Measurements from ENCODE around the gene EPB41L3. TPM values are rescaled to one million over a fixed set of nuclear protein-coding genes. Genes with fewer than 3 reads are reported as not detected.
A peak's percentile ranks its signal among the peaks of the same experiment; 100 is the strongest.
"Not testable (repeated sequence)": the region's sequence is repeated elsewhere in the genome, so short reads cannot be mapped to it uniquely, and the experiment has no call there.

EPB41L3 gene
- total RNA-seq, 1 experiment from 2014 or later, result 198 TPM

DNA sequence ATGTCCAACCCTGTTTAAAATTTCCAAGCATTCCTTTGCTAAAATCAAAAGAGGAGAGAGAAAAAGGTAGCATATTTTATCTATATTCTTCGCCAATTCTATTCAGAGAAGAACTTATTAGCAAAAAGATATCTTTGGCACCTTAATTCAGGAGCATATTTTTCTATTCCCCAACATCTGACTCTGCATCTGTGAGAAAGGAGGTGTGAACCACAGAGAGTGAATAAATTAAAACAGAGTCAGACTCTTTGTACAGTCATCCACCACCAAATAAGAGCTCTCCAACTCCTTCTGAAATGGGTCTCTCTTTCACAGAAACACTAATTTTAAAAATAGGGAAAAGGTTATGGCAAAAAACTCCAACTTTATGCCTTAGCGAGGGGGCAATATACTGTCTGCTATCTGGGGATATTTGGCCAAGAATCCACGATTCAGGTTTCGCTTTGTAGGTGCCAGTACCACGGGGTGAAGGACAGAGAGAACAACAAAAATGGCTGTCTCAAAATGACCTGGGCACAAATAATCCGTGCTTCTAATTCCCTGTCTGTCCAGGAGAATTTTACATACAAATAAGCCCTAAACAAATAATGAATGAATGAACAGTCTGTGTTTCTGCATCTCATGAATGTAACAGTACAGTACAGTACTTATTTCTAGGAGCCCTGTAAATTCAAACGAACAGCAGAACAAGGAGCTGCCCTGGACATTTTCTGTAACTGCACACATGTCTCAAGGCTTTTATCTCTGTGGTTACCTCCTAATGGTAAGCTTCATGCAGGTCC lies 43.4 kb downstream of the EPB41L3 start:
- no peak for DNase-seq (ENCODE audit: low read depth)

DNA sequence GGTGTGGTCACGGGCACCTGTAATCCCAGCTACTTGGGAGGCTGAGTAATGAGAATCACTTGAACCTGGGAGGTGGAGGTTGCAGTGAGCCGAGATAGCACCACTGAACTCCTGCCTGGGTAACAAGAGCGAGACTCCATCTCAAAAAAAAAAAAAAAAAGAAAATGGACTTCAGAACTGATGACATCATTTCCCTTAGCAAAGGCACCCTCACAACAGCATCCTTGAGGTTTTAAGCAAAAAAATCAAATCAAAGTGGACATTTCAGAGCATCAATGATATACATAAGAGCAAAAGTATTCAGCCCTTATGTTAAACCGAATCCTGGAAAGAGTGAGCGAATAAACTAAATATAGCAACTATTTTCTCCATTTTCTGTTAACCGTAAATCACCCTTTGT lies 45.3 kb downstream of the EPB41L3 start:
- no peak for DNase-seq (ENCODE audit: low read depth)

DNA sequence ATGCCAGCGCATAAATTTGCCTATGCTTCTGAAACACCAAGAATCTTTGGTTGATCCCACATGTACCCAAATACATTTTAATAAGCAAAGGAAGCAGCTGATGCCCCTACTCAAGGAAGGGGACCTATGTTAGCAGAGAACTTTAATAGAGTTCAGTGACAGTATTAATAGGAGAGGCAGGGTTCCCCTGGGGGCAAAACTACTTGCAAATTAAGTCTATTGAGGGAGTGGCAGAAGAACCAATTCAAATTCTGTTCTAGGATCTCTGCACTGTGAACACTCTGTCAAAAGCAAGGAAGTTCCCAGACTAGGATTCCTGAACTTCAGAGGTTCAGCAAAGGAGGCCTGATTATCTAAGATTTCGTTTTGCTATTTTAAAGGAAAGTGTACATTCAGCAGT lies 47.5 kb downstream of the EPB41L3 start:
- no peak for DNase-seq (ENCODE audit: low read depth)

DNA sequence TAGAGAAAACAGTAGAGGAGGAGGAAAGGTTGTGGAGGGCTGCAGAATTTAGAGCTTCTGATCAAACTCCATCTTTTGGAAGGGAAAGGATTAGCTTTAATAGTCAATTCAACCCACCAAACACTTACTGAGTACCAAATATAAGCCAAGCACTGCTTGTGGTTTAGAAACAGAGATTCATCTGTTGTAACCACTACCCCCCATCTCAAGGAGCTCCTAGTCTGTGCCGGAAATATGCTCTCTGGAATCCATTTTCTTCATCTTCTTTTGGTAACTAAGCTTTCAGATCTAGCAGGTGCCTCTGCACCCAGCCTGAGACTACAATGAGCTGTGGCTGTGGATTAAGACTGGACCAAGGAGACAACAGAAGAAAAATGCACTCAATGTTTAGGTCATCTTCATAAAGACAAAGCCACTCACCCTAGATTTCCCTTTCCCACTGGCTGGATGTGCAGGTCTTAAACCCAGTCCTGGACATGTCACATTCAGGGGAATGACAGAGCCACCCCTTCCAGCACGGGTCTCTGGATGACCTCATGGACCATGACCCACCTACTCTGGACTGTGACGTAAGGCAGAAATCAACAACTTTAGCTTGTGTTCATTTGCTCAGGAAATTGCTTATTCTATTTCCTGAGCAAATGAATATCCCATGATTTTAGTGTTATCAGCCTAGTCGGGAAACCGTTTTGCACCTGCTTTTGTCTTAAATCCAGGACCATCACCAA lies 52.9 kb downstream of the EPB41L3 start:
- DNase-seq (ENCODE audit: low read depth), result no peak

DNA sequence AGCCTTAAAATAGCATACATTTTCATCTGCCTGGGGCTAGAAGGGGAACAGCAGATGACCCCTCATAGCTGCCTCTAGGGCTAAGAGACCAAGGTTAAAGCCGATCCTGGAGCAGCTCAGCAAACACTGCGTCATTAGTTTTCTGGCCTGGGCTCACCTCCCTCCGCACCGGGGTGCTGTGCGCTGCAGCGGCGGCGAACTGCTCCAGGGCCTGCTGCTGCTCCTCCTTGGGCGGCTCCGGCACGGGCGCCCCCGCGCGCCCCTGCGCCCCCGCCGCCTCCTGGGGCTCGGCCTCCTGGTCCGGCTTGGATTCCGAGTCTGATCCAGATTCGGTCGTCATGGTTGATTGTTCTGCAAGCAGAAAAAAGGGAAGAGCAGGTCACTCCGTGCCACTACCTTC lies 55.0 kb downstream of the EPB41L3 start:
- no peak for DNase-seq (ENCODE audit: low read depth)

DNA sequence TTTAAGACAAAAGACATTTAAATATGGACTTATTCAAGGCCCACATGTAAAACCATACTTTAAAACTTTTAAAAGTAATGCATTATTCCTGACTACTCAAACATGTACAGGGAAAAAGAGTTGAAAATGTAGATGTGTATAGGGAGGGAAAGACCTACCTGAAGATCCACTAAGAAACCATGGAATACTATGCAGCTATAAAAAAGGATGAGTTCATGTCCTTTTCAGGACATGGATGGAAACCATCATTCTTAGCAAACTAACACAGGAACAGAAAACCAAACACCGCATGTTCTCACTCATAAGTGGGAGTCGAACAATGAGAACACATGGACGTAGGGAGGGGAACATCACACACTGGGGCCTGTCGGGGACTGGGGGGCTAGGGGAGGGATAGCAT lies 55.8 kb downstream of the EPB41L3 start:
- not testable (repeated sequence) for DNase-seq (ENCODE audit: low read depth)

DNA sequence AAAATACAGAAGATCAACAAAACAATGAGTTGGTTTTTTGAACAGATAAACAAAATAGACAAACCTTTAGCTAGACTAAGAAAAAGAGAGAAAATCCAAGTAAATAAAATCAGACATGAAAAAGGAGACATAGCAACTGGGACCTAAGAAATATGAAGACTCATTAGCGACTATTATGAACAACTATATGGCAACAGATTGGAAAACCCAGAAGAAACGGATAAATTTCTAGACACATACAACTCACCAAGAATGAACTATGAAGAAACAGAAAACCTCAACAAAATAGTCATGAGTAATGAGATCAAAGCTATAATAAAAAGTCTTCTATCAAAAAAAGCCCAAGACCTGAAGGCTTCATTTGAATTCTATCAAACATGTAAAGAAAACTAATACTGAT lies 59.3 kb downstream of the EPB41L3 start:
- no peak for DNase-seq (ENCODE audit: low read depth)

DNA sequence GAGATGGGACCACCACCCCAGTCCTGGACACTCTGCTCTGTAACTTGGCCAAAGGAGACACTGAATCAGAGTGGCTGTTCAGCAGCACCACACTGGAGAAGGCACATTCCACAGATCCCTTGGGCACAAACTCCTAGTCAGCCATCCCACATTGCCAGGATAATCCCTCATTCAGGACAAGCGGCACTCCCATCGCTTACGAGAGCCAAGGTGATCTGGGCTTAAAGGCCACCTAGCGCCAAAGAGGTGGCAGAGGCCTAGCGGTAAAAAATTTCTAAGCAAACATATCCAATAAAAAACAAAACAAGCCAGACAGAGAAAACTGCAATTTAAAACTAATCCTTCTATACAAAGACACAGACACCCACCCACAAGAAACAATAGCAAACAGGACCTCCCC lies 62.2 kb downstream of the EPB41L3 start:
- DNase-seq (ENCODE audit: low read depth), result no peak

DNA sequence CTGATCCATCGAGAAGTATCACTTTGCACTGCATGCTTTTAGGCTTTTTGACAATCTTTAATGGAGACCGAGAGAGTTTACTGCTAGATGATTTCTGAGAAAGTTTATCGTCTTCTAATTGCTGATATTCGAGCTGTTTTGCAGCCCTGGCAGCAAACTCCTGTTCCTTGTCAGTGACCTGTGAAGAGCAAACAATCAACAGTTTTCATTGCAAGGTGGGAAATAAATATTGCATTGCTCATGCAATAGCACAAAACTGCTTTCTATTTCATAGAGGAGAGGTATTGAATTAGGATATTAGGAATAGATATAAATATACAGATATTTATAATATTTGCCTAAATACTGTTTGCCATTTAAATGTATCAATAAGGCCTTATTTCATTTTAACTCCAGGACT lies 65.5 kb downstream of the EPB41L3 start:
- no peak for DNase-seq (ENCODE audit: low read depth)

DNA sequence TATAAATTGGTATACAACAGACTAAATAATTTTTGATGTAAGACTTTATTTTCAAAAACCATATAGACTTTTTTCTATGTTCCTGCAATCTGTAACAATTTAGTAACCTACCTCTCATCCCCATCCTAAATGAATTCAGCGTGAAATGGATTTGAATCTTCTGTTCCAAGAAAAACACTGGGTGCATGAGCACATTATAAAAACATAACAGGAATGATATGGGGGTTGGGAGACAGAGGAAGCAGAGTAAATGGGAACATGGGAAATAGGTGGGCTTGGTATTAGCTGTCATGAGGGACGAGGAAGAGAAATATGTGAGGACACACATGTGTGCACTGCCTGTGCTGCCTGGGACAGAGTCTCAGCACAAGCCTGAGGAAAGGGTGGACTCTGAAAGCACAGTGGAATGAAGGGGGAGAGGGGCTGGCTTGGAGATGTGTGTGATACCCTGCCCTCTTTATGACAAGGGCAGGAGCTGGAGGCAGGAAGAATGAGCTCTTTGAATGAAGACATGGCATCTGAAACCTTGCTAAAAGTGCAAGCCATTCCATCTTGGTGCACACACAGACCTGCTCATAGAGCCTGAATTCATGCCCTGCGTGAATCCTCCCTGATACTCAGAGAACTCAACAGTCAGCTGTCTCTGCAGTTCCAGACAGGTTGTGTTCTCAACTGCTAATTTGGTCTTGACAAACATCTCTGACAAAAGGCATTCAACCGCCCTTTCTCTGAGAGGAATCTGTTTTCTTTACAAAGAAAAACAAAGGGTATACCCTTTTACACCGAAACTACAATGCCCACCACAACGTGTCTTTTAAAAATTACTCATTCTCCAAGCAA lies 66.6 kb downstream of the EPB41L3 start:
- DNase-seq (ENCODE audit: low read depth), result no peak

DNA sequence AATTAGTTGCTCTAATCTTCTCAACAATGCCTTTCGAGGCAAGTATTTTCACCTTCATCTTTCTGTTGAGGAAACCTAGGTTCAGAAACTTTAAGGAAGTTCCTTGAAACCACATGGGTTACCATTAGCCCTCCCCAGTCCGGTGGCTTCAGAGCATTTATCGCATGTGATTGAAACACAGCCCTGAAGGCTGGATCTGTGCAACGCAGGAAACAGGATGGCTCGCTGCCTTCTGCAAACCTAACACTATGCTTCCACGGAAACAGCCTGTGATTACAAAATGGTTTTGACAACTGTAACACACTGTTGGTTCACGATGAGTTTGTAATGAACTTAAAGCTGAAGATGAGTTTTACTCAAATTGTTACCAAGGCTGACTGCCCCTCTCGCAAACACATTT lies 68.5 kb downstream of the EPB41L3 start:
- DNase-seq (ENCODE audit: low read depth), result no peak

DNA sequence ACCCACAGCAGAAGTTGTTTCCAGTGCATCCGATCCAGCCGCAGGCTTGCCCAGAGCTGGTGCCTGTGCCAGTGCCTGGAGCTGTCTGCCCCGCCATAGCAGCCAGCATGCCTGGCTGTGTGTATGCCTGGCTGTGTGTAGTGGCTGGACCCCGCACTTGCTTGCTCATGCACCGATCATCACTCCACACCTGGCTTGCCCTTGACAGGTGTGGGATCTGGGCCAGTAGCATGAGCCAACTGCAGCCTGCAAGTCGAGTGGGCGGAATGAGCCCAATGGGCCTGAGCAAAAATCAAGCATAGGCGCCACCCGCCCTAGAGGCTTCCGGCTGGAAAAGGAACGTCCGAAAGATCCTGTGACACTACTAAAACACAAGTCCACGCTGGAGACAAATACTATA lies 74.5 kb downstream of the EPB41L3 start:
- DNase-seq (ENCODE audit: low read depth), result no peak

DNA sequence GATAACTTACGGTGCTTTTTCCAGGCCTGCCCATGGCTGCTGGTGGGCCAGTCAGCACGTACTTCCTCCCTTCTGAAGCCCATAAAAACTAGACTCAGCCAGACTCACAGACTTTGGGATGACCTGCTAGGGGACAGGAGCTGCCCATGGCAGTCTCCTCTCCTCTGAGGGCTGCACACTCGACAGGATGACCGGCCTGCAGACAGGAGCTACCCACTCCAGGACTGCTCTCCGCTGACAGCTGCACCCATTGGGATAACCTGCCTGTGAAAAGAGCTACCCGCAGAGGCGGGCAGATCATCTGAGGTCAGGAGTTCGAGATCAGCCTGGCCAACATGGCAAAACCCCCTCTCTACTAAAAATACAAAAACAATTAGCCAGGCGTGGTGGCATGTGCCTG lies 75.4 kb downstream of the EPB41L3 start:
- no peak for DNase-seq (ENCODE audit: low read depth)

DNA sequence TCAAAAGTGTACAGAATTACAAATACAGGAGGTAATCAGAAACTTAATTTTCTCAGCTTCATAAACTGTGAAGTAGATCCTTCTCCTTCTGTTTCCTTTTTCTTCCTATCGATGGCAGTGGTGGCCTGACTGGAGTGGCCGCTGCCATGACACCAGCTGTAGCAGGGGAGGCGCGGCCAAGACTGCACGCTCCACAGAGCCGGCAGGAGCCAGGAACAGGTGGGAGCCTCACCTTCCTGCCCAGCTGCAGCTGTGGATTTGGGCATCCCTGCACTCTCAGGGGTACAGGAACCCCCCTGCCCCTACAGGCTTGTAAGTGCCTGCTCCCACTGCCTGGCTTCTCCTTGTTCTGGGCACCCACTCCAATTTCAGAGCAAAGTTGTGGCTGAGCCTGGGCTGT lies 76.1 kb downstream of the EPB41L3 start:
- DNase-seq (ENCODE audit: low read depth), result no peak

DNA sequence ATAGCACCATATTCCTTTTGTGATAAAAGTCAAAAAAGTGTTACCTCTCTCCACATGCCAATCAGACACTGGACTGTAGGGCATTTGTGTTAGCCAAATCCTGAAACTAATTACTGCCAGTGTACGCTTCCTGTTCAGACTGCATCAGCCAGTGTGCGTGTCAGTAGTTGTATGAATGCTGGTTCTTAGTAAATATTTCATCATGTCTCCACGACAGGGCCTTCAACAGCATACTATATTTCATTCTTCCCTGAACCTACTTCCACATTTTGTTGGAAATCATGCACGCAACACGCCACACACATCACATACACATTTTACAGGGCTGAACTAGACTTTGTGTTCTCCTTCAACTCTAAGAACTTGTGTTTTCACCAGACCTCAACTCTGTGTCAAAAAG lies 77.5 kb downstream of the EPB41L3 start:
- DNase-seq (ENCODE audit: low read depth), result no peak

DNA sequence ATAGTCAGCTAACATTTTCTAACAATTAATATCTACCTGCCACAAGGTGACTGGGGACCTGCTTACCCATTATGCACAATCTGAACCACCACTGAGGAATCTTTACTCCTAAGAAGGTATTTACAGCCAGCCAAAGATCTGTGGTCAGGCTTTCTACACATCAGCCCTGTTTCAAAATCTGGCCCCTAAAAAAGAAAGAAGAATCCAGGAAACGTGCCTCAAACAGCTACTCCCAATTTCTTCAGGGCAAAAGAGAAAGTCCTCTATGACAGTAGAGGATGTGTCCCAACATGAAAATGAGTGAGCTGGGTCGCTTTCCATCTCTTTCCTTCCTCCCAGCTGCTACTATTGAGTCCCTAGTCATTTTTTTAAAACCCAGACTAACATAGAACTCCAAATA lies 79.5 kb downstream of the EPB41L3 start:
- DNase-seq (ENCODE audit: low read depth), result no peak

DNA sequence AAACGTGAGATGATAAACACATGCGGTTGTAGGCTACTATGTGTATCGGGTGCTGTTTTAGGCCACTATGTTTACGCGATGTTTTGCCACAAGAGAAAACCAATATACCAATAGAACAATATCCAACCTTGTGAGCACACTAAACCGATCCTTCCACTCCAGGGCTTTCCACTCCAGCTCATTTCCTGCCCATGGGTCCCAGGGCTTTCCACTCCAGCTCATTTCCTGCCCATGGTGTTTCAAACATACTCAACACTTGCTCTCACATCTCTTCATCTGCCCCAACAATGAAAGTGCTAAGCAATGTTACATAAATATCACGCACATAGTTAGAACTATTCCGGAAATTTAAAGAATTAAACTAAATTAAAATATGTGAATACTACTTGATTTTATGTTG lies 80.0 kb downstream of the EPB41L3 start:
- peak; percentile 43 for DNase-seq (ENCODE audit: low read depth)

DNA sequence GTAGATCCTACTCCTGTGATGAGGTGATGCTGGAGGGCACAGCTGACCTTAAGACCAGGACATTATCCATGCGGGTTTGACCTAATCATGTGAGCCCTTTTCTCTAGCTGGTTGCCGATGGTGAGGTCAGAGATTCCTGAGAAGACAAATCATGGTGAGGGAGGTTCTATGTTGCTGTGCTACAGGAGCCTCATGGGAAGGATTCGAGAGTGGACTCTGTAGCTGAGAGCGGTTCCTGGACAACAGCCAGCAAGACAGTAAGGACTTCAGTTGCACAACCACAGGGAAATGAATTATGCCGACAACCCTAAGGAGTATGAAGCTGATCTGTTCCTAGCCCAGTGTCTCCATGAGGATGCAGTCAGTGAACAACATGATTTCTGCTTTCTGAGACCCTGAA lies 80.4 kb downstream of the EPB41L3 start:
- peak; percentile 48 for DNase-seq (ENCODE audit: low read depth)

DNA sequence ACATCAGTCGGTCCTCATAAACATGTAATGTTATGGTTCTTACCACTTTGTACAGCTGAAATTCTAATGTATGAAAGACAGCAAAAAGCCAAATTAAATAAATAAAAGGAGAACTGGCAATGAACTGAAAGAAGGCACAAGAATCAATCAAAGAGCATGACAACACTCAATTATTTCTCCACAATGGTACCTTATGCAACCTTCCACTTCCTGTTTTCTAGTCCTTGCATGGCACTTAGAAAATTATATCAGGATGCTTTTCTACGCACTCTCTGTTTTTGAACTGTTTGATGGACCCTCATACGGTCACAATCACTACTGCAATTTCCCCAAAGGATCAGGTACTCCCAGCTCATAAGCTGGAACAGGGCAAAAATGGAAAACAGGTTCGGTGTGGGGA lies 81.6 kb downstream of the EPB41L3 start:
- DNase-seq (ENCODE audit: low read depth), result no peak

DNA sequence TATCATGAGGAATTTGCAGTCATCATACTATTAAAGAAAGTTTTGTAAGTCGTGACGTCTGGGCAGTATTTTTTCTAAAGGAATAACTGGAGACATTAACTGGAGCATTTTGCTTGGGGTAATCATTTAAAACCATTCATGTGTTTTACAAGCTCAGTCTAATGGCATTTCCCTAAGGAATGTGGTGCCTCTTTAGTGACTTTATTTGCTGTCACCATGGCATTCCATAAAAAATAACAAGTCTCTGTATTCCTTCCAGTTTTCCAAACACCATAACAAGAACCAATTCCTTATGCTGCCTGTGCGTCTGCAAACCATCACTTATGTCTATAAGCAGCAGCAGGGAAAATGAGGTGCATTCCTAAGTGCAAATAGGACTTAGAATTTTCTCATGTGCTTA lies 82.8 kb downstream of the EPB41L3 start:
- no peak for DNase-seq (ENCODE audit: low read depth)

DNA sequence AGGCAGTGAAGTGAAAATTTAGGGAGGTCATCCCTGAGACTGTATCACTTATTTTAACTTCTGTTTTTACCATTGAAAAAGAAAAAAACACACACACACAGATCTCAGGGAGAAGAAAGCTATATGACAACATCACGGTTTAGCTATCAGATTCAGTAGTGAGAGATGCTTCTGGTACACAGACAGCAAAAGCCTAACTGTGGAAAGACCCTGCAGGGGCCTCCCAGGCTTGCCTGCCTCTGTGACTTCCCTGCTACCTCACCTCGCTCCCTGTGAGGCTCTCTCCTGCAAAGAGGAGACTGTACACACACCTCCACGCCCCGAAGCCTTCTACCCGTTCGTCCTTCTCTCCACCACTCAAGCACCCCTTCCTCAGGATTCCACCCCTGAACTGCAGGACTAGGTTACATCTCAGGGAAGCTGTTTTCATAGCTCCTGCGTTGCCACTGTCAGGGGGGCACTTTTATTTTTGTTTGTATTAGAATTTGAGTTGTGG lies 86.3 kb downstream of the EPB41L3 start:
- DNase-seq (ENCODE audit: low read depth), result no peak
